ENCODE results near the gene TBRG4.
"Not testable (repeated sequence)": the region's sequence is repeated elsewhere in the genome, so short reads cannot be mapped to it uniquely, and the experiment has no call there.

The TBRG4 gene

GRCh38 chr7:45118889-45119331, 7.4 kb upstream of the TBRG4 start:
- Histone ChIP-seq H3K27me3 (peaks cover 0 to 5% of the 10 kb centered on the region in 2 donors), H3K27ac (no peak overlapping the region), H3K36me3 (no peaks in the 10 kb centered on the region), H3K9me3 (no peaks in the 10 kb centered on the region), H3K4me1 (no peaks in the 10 kb centered on the region), H3K4me3 (no peak overlapping the region)
- DNase-seq, result no peak
- TF ChIP-seq, protein P1, sequence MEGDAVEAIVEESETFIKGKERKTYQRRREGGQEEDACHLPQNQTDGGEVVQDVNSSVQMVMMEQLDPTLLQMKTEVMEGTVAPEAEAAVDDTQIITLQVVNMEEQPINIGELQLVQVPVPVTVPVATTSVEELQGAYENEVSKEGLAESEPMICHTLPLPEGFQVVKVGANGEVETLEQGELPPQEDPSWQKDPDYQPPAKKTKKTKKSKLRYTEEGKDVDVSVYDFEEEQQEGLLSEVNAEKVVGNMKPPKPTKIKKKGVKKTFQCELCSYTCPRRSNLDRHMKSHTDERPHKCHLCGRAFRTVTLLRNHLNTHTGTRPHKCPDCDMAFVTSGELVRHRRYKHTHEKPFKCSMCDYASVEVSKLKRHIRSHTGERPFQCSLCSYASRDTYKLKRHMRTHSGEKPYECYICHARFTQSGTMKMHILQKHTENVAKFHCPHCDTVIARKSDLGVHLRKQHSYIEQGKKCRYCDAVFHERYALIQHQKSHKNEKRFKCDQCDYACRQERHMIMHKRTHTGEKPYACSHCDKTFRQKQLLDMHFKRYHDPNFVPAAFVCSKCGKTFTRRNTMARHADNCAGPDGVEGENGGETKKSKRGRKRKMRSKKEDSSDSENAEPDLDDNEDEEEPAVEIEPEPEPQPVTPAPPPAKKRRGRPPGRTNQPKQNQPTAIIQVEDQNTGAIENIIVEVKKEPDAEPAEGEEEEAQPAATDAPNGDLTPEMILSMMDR (IDR thresholded peaks at IDR 0.05), result no peak
- intact Hi-C loops (cut with DNase I; ENCODE audit: low total_unique reads), result loop anchor here (10.0 kb wide), 1 partner anchor 514 kb away; the partner anchor contains the start of gene OGDH

DNA sequence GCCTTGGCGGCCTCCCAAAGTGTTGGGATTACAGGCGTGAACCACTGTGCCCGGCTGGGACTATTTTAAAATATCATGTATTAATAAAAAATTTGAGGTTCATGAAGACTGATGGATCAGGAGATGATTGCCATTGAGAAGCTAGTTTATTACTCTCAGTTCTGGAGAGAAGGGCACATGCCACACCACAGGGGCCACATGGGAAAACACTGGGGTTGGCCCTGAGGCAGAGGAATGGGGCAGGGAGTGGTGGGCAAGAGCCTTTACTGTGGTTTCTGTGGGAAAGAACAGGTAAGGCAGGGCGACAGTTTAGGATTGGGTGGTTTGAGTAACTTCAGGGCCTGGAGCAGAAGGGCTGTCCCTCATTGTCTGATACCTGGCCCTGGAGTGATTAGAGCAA, 6.8 kb upstream of the TBRG4 start:
- no peaks in the 10 kb centered on the region for H3K4me1 ChIP-seq

GRCh38 chr7:45117582-45117981, 6.1 kb upstream of the TBRG4 start:
- Histone ChIP-seq H3K36me3 (no peaks in the 10 kb centered on the region), H3K27me3 (peaks cover 0 to 5% of the 10 kb centered on the region in 2 donors), H3K4me3 (no peak overlapping the region), H3K9me3 (no peaks in the 10 kb centered on the region), H3K4me1 (peaks cover 0 to 1% (median 0%) of the 10 kb centered on the region in 4 donors), H3K27ac (no peak overlapping the region)
- intact Hi-C loops (cut with DNase I; ENCODE audit: low total_unique reads), result loop anchor here (10.0 kb wide), 1 partner anchor 513 kb away; the partner anchor contains the start of gene OGDH
- DNase-seq, result no peak
- TF ChIP-seq, protein P1 (IDR thresholded peaks at IDR 0.05), result no peak

More for the DNA sequence above, 6.8 kb upstream of the TBRG4 start:
- Histone ChIP-seq H3K27ac (no peak overlapping the region), H3K4me3 (no peak overlapping the region), H3K36me3 (no peaks in the 10 kb centered on the region), H3K9me3 (no peaks in the 10 kb centered on the region), H3K27me3 (peaks cover 0 to 5% of the 10 kb centered on the region in 2 donors)
- intact Hi-C loops (cut with DNase I; ENCODE audit: low total_unique reads), result loop anchor here (10.0 kb wide), 1 partner anchor 513 kb away; the partner anchor contains the start of gene OGDH
- TF ChIP-seq, protein P1 (IDR thresholded peaks at IDR 0.05), result no peak
- DNase-seq, result no peak

DNA sequence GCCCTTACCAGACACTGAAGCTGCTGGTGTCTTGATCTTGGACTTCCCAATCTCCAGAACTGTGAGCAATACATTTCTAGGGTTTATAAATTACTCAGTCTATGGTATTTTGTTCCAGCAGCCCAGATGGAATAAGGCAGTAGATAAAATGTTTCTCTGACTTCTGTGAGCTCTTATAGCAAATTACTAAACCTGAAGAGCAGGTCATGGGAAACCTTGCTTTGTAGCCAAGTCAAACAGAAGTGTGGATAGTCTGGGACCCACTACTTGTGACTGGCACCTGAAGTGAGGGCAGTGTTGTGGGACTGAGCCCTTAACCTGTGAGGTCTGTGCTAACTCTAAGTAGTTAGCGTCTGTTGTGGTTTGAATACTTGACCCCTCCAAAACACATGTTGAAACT, 4.6 kb upstream of the TBRG4 start:
- Histone ChIP-seq H3K4me1 (peaks cover under 1 to 6% (median 5%) of the 10 kb centered on the region in 4 donors), H3K4me3 (no peak overlapping the region), H3K36me3 (no peaks in the 10 kb centered on the region), H3K27ac (no peak overlapping the region), H3K9me3 (no peaks in the 10 kb centered on the region), H3K27me3 (peaks cover 0 to 5% of the 10 kb centered on the region in 2 donors)
- intact Hi-C loops (cut with DNase I; ENCODE audit: low total_unique reads), result loop anchor here (10.0 kb wide), 1 partner anchor 511 kb away; the partner anchor contains the start of gene OGDH
- DNase-seq, result no peak
- TF ChIP-seq, protein P1 (IDR thresholded peaks at IDR 0.05), result no peak

DNA sequence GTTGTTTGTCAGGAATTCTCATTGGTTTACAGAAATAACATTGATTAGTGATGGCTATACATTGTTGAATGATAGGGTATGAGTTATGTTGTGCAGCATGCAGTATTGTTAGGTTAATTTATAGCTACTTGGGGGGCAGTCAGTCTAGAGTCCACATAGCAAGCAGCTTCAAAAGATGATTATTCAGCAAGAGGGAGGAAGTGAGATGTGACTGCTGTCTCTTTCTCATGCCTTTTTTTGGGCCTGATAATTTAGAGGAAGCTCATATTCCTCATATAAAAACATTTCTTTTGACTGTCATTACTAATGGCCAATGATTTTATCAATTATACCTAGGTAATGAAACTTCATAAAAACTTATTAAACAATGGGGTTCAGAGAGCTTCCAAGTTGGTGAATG, 3.4 kb upstream of the TBRG4 start:
- Histone ChIP-seq H3K36me3 (no peaks in the 10 kb centered on the region), H3K27ac (no peak overlapping the region), H3K27me3 (peaks cover 0 to 5% of the 10 kb centered on the region in 2 donors), H3K9me3 (no peaks in the 10 kb centered on the region), H3K4me1 (peaks cover 5 to 16% (median 11%) of the 10 kb centered on the region in 4 donors), H3K4me3 (no peak overlapping the region)
- DNase-seq, result no peak
- intact Hi-C loops (cut with DNase I; ENCODE audit: low total_unique reads), result loop anchor here (10.0 kb wide), 1 partner anchor 510 kb away; the partner anchor contains the start of gene OGDH
- TF ChIP-seq, protein P1 (IDR thresholded peaks at IDR 0.05), result no peak

- intact Hi-C loops (cut with DNase I; ENCODE audit: low total_unique reads), result loop anchor here (10.0 kb wide), 1 partner anchor 509 kb away; the partner anchor contains the start of gene OGDH
- H3K4me3 ChIP-seq, H3K9me3 ChIP-seq, H3K27ac ChIP-seq, H3K36me3 ChIP-seq, DNase-seq, H3K27me3 ChIP-seq: not testable (repeated sequence)
- peaks cover 5 to 22% (median 12%) of the 10 kb centered on the region in 4 donors for H3K4me1 ChIP-seq
These were observed 2.8 kb upstream of the TBRG4 start for GRCh38 chr7:45114257-45114656.
